SK-N-SH treated with all-trans-retinoic acid at 6 μM for 48 hours (cell line): ENCODE data around the gene GATM.

ENCODE experiments used
- ATAC-seq: fragments of 200-7000 bp; cut with Tn5 transposase; 3 replicates; pipeline ENCODE4 v1.9.1; 2020; ENCODE audit warnings: mild to moderate bottlenecking, moderate library complexity
- ARNTL ChIP-seq: fragments of 450-650 bp; formaldehyde crosslinking; IDR thresholded peaks from 2 replicates; pipeline ENCODE4 v1.5.0; 2020; ENCODE audit warnings: low read depth, mild to moderate bottlenecking, moderate library complexity, borderline replicate concordance
- BACH2 ChIP-seq: fragments of 250-450 bp; sonication (Bioruptor Pico); IDR thresholded peaks from 2 replicates; pipeline ENCODE4 v1.9.0; 2021; ENCODE audit warnings: mild to moderate bottlenecking, borderline replicate concordance
- CSDC2 ChIP-seq: fragments of 250-450 bp; sonication (Bioruptor Pico); IDR thresholded peaks from 2 replicates; pipeline ENCODE4 v1.5.0; 2020; ENCODE audit warnings: mild to moderate bottlenecking, moderate library complexity
- CSRNP3 ChIP-seq: fragments of 250-450 bp; sonication (Bioruptor Pico); IDR thresholded peaks from 2 replicates; pipeline ENCODE4 v1.5.1; 2021; ENCODE audit warnings: mild to moderate bottlenecking, moderate library complexity
- GLIS3 ChIP-seq: fragments of 250-450 bp; sonication (Bioruptor Pico); IDR thresholded peaks from 2 replicates; pipeline ENCODE4 v1.5.0; 2020; ENCODE audit warnings: mild to moderate bottlenecking, moderate library complexity
- ISL1 ChIP-seq: fragments of 250-450 bp; sonication (Bioruptor Pico); IDR thresholded peaks from 2 replicates; pipeline ENCODE4 v2.1.2; 2022; ENCODE audit warnings: mild to moderate bottlenecking, moderate library complexity
- OSR1 ChIP-seq: fragments of 250-450 bp; sonication (Bioruptor Pico); IDR thresholded peaks from 2 replicates; pipeline ENCODE4 v1.8.0; 2022; ENCODE audit warnings: moderate library complexity, mild to moderate bottlenecking, inconsistent platforms
- PATZ1 ChIP-seq: fragments of 250-450 bp; sonication (Bioruptor Pico); IDR thresholded peaks from 2 replicates; pipeline ENCODE4 v1.8.0; 2020; ENCODE audit warnings: mild to moderate bottlenecking, moderate library complexity, borderline replicate concordance
- POU6F1 ChIP-seq: fragments of 250-450 bp; sonication (Bioruptor Pico); IDR thresholded peaks from 2 replicates; pipeline ENCODE4 v1.8.0; 2021; ENCODE audit warnings: low read depth, mild to moderate bottlenecking, moderate library complexity, borderline replicate concordance
- PPARA ChIP-seq: fragments of 250-450 bp; sonication (Bioruptor Pico); IDR thresholded peaks from 2 replicates; pipeline ENCODE4 v1.5.0; 2020; ENCODE audit warnings: mild to moderate bottlenecking, borderline replicate concordance
- RARB ChIP-seq: fragments of 250-450 bp; sonication (Bioruptor Pico); IDR thresholded peaks from 2 replicates; pipeline ENCODE4 v1.8.0; 2021; ENCODE audit warnings: mild to moderate bottlenecking, moderate library complexity
- SNAI2 ChIP-seq: fragments of 250-450 bp; sonication (Bioruptor Pico); IDR thresholded peaks from 2 replicates; pipeline ENCODE4 v1.5.0; 2020; ENCODE audit warnings: mild to moderate bottlenecking, moderate library complexity
- TCF4 ChIP-seq: fragments of 250-450 bp; sonication (Bioruptor Pico); IDR thresholded peaks from 2 replicates; pipeline ENCODE4 v1.8.0; 2021; ENCODE audit warnings: mild to moderate bottlenecking, moderate library complexity, borderline replicate concordance
- TOX ChIP-seq: fragments of 250-450 bp; sonication (Bioruptor Pico); IDR thresholded peaks from 2 replicates; pipeline ENCODE4 v1.8.0; 2021; ENCODE audit warnings: mild to moderate bottlenecking, moderate library complexity, borderline replicate concordance
- TSHZ2 ChIP-seq: fragments of 250-450 bp; sonication (Bioruptor Pico); IDR thresholded peaks from 2 replicates; pipeline ENCODE4 v1.5.0; 2020; ENCODE audit warnings: mild to moderate bottlenecking, moderate library complexity
- ZC3H10 ChIP-seq: fragments of 250-450 bp; sonication (Bioruptor Pico); IDR thresholded peaks from 2 replicates; pipeline ENCODE4 v1.5.1; 2021; ENCODE audit warnings: mild to moderate bottlenecking, moderate library complexity
- ZFP3 ChIP-seq: fragments of 250-450 bp; sonication (Bioruptor Pico); IDR thresholded peaks from 2 replicates; pipeline ENCODE4 v1.5.0; 2020; ENCODE audit warnings: mild to moderate bottlenecking, moderate library complexity
- ZFP30 ChIP-seq: fragments of 450-650 bp; formaldehyde crosslinking; IDR thresholded peaks from 2 replicates; pipeline ENCODE4 v1.5.0; 2022; ENCODE audit warnings: mild to moderate bottlenecking, moderate library complexity
- ZNF70 ChIP-seq: fragments of 450-650 bp; formaldehyde crosslinking; IDR thresholded peaks from 2 replicates; pipeline ENCODE4 v1.5.0; 2020; ENCODE audit warnings: mild to moderate bottlenecking, moderate library complexity
- ZNF8 ChIP-seq: fragments of 450-650 bp; formaldehyde crosslinking; IDR thresholded peaks from 2 replicates; pipeline ENCODE4 v1.5.0; 2020; ENCODE audit warnings: mild to moderate bottlenecking, moderate library complexity

Gene GATM

GRCh38 chr15:45364271-45364670 is 14.1 kb downstream of the GATM start:
- no peak for ATAC-seq
- TF ChIP-seq TCF4 (CRISPR knock-in tag), result no peak
- TF ChIP-seq ZC3H10, result no peak
- no peak for TF ChIP-seq CSRNP3 (CRISPR knock-in tag)
- no peak for TF ChIP-seq TSHZ2
- no peak for TF ChIP-seq POU6F1 (CRISPR knock-in tag)
- TF ChIP-seq ZFP3 (CRISPR knock-in tag), result no peak
- no peak for TF ChIP-seq ZNF8 (CRISPR knock-in tag)
- TF ChIP-seq PPARA (CRISPR knock-in tag), result no peak

- TF ChIP-seq BACH2 (CRISPR knock-in tag), result no peak
- TF ChIP-seq ZFP30 (CRISPR knock-in tag), result no peak
- TF ChIP-seq POU6F1 (CRISPR knock-in tag), result no peak
- TF ChIP-seq CSRNP3 (CRISPR knock-in tag), result no peak
- no peak for TF ChIP-seq ZFP3 (CRISPR knock-in tag)
- TF ChIP-seq TOX (CRISPR knock-in tag), result no peak
- no peak for TF ChIP-seq CSDC2
- TF ChIP-seq TCF4 (CRISPR knock-in tag), result no peak
- TF ChIP-seq PATZ1 (CRISPR knock-in tag), result no peak
- TF ChIP-seq ISL1 (CRISPR knock-in tag), result no peak; the same call in 1 of the 2 replicates
- no peak for TF ChIP-seq SNAI2 (CRISPR knock-in tag)
- TF ChIP-seq TSHZ2, result no peak
- no peak for TF ChIP-seq OSR1 (CRISPR knock-in tag)
- TF ChIP-seq ARNTL, result no peak
- TF ChIP-seq RARB (CRISPR knock-in tag), result no peak
- TF ChIP-seq GLIS3 (CRISPR knock-in tag), result no peak
- no peak for TF ChIP-seq ZNF70 (CRISPR knock-in tag)
- no peak for TF ChIP-seq ZC3H10
- no peak for ATAC-seq
Measured at GRCh38 chr15:45363801-45364200, 14.5 kb downstream of the GATM start.
